ENCODE data around the gene CEND1.

The CEND1 gene

DNA sequence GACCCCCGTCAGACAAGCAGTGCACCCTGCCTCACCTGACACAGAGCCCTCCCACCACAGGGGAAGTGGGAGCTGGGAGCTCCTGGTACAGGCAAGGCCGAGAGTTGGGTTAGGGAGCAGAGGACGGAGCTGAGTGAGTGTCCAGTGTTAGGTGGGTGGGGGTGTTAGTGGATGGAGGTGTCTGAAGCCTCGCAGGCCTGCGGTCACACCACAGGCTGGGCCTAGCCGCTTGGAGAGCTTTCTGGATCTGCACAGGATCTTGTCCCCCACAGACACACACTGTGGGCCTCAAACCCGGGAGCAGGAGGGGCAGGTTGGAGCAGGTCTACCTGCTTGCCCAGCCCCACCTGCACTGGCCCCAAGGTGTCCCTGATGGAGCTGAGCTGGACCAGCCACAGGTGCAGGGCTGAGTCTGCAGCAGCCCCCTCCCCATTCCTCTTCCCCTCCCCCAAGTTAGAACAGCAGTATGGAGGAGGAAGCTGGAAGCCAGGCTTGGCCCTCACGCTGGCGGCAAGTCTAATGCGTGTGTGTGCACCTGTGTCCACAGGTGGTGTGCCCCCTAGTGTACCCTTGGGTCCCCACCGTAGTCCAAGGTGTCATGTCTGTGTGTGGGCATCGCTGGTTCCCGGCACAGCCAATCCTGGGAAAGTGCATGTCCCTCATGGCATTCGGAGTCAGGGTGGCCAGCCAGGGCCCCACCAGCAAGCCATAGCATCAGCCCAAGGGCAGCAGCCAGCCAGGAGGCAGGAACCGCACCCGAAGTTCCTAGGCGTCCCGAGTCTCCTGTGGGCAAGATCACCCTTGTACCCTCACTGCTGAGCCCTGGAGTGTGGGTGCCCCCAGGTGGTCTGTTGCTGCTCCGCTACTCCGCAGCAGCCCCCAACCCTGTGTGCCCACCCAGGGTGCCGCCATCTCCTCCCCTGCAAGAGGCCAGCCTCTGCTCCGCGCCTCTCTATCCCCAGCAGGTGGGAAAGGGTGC lies 10.6 kb downstream of the CEND1 start:
- peaks cover 26 to 79% (median 55%) of the 10 kb centered on the region in 11 experiments for H4K20me1 ChIP-seq
- H3K4me1 ChIP-seq, result peaks cover 59 to 85% (median 78%) of the 10 kb centered on the region in 10 experiments
- peak overlapping the region in 10 of 11 experiments; percentile 88 to 98 (median 96); a peak in 13 of 22 replicates for H3K9ac ChIP-seq
- H3K27me3 ChIP-seq, result no peaks in the 10 kb centered on the region
- peak overlapping the region in 5 of 10 experiments; percentile 67 to 90 (median 89); a peak in 6 of 20 replicates for H3K4me3 ChIP-seq
- H3K4me2 ChIP-seq, result peak overlapping the region; percentile 81 to 100 (median 97)
- H3K27ac ChIP-seq, result peak overlapping the region in 5 of 11 experiments; percentile 1 to 94 (median 93); a peak in 3 of 22 replicates
- peaks cover 15 to 43% (median 27%) of the 10 kb centered on the region in 11 experiments; a peak in 21 of 22 replicates for H3K36me3 ChIP-seq
- no peaks in the 10 kb centered on the region for H3K9me3 ChIP-seq (replicated peaks in 1 of 11)
- TF ChIP-seq Cebpa-rat (IDR thresholded peaks at IDR 0.05), result no peak

DNA sequence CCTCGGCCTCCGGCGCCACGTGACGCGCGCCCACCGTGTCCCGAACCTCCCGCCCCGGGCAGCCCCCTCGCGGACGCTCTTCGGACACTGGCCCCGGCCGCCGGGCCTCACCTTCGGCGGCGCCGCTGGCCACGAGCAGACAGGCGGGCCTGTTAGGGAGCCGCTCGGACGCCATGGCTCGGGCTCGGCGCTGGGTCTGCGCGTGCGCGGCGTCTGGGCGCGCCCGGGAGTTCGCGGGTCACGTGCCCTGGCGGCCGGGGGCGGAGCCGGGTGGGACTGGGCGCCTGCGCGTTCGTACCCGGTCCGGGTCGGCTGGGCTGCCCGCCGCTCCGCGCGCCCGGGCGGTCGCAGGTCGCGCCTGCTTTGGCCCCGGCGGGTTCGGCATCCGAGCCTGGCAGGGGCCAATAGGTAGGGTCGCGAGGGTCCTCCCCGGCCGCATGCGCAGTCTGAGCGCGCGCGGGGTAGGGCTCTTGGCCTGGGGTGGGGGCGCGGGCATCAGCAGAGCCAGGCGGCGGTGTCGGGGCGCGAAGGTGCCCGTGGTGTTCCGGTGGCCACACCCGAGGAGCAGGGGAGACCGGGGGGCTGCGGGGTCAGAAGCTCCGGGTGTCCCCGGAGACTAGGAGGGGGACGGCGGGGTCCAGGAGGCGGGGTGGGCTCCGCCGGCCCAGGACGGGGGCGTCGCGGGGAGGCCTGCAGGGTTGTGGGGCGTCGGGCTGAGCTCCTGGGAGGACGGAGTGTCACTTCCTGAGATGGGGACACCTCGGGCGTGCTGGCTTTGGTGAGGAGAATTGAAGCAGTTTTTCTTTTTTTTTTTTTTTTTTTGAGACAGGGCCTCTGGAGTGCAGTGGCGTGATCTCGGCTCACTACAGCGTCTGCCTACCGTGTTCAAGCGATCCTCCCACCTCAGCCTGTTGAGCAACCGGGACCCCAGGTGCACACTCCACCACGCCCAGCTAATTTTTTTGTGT lies 12.3 kb downstream of the CEND1 start, which contains the start of gene GATD1:
Gene GATD1, minus strand, starts transcription at position 200 of the 968 bp plus-strand sequence. Its CDS starts 25 bp downstream, at position 175.
- H3K4me1 ChIP-seq, result peaks cover 59 to 77% (median 72%) of the 10 kb centered on the region in 10 experiments
- peak within 1 kb of the TSS; percentile 67 to 98 (median 90) for H3K4me3 ChIP-seq
- peaks cover 43 to 85% (median 68%) of the 10 kb centered on the region in 11 experiments for H4K20me1 ChIP-seq
- H3K4me2 ChIP-seq, result peak within 1 kb of the TSS; percentile 93 to 100 (median 97)
- TF ChIP-seq Cebpa-rat (IDR thresholded peaks at IDR 0.05), result no peak
- H3K27me3 ChIP-seq, result no peaks in the 10 kb centered on the region
- peaks cover 29 to 55% (median 41%) of the 10 kb centered on the region in 11 experiments for H3K36me3 ChIP-seq
- peak within 1 kb of the TSS; percentile 54 to 95 (median 93) for H3K27ac ChIP-seq
- no peaks in the 10 kb centered on the region for H3K9me3 ChIP-seq (replicated peaks in 1 of 11)
- H3K9ac ChIP-seq, result peak within 1 kb of the TSS; percentile 88 to 98 (median 96)

DNA sequence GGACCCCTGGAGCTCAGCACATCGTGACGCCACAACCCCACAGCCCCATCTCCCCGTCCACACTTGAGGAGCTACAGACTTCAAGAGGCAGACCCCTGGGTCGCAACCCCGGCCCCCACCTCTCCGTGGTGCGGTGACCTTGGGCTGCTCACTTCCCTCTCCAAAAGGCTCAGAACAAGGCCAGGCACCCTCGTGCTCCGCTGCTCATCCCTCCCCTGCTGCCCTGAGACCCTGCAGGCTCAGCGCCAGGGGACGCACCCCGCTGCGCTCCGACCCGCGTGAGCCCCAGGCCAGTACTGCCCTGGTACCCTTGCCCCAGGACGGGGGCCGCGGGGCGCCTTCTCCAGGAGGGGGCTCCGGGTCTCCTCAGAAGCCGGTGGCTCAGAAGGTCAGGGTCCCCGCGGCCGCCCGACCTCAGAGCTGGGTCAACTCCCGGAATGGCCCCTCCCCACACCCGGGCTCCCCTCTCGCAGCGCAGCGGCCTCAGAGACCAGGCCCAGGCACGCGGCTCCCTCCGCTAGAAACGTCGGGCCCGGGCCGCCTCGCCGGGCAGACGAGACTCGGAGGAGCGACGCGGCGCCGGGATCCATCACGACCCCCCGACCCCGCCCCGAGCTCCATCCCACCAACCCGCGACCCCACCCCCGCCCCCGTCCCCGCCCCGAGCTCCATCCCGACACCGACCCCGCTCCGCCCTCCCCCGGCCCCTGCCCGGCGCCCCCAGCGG lies 13.2 kb downstream of the CEND1 start:
- Histone ChIP-seq H3K36me3 (peaks cover 37 to 62% (median 47%) of the 10 kb centered on the region in 11 experiments), H3K27me3 (no peaks in the 10 kb centered on the region), H4K20me1 (peaks cover 42 to 85% (median 72%) of the 10 kb centered on the region in 11 experiments), H3K9me3 (replicated peaks in 1 of 11) (no peaks in the 10 kb centered on the region), H3K4me1 (peaks cover 55 to 69% (median 64%) of the 10 kb centered on the region in 10 experiments), H3K27ac (peak overlapping the region; percentile 54 to 95 (median 93)), H3K4me3 (peak overlapping the region; percentile 67 to 98 (median 90)), H3K4me2 (peak overlapping the region; percentile 82 to 100 (median 97)), H3K9ac (peak overlapping the region; percentile 88 to 98 (median 96))
- no peak for TF ChIP-seq Cebpa-rat (IDR thresholded peaks at IDR 0.05)

DNA sequence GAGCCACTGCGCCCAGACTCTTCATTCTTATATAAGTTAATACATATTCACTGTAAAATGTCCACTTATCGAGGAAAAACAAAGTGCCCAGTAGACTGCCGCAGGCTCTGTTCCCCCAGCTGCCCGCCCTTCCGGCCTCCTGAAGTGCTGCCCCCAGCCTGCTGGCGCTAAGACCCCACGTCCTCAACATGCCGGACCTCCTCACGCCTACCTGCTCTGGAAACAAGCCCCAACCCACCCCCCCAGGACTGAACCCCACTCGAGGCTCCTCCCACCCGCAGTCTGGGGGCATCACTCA lies 13.7 kb downstream of the CEND1 start:
- TF ChIP-seq Cebpa-rat (IDR thresholded peaks at IDR 0.05), result no peak
- Histone ChIP-seq H3K36me3 (peaks cover 42 to 67% (median 52%) of the 10 kb centered on the region in 11 experiments), H3K27ac (peak overlapping the region; percentile 54 to 95 (median 93); a peak in 21 of 22 replicates), H4K20me1 (peaks cover 45 to 85% (median 77%) of the 10 kb centered on the region in 11 experiments), H3K4me2 (peak overlapping the region; percentile 82 to 100 (median 94)), H3K9ac (peak overlapping the region; percentile 88 to 98 (median 96)), H3K4me3 (peak overlapping the region; percentile 67 to 98 (median 90)), H3K4me1 (peaks cover 53 to 65% (median 61%) of the 10 kb centered on the region in 10 experiments), H3K9me3 (replicated peaks in 1 of 11) (no peaks in the 10 kb centered on the region), H3K27me3 (no peaks in the 10 kb centered on the region)

DNA sequence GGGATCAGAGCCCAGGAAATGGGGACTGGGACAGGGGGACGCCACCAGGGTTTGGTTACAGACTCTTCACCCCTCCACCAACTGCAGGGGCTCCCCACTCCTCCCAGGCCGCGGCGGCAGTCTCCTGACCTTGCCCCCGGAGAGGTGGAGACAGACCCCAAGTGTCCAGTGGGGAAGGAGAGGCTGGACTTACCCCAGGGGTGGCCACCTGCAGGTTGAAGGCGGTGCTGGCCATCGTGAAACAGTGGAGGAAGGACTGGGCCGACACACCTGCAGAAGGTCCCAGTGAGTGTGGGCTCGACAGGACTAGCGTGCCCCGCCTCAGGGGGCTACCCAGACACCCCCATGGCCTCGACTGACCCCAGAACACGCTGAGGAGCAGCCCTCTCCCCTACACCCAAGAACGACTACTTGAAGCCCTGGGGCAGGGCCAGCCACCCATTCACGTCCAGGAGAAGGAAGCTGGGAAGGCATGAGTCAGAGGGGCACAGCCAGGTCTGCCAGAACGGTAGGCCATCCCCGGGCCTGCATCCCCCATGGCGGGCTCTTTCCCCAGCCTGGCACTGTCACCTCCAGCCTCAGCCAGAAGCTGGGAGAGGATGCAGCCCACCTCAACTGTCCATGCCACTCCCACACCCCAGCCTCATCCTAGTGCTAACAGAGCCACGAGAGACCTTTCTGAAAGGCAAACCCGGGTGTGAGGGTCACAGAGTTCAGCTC lies 14.9 kb downstream of the CEND1 start:
- H3K9ac ChIP-seq, result peak overlapping the region; percentile 88 to 98 (median 96); a peak in 21 of 22 replicates
- H3K9me3 ChIP-seq (replicated peaks in 1 of 11), result no peaks in the 10 kb centered on the region
- peaks cover 52 to 72% (median 59%) of the 10 kb centered on the region in 11 experiments for H3K36me3 ChIP-seq
- H3K4me2 ChIP-seq, result peak overlapping the region; percentile 82 to 100 (median 94)
- no peaks in the 10 kb centered on the region for H3K27me3 ChIP-seq
- H3K27ac ChIP-seq, result peak overlapping the region in 6 of 11 experiments; percentile 1 to 93 (median 28); a peak in 7 of 22 replicates
- H4K20me1 ChIP-seq, result peaks cover 57 to 88% (median 82%) of the 10 kb centered on the region in 11 experiments
- TF ChIP-seq Cebpa-rat (IDR thresholded peaks at IDR 0.05), result no peak
- H3K4me3 ChIP-seq, result peak overlapping the region in 8 of 10 experiments; percentile 21 to 98 (median 90); a peak in 10 of 20 replicates
- H3K4me1 ChIP-seq, result peaks cover 45 to 54% (median 50%) of the 10 kb centered on the region in 10 experiments

DNA sequence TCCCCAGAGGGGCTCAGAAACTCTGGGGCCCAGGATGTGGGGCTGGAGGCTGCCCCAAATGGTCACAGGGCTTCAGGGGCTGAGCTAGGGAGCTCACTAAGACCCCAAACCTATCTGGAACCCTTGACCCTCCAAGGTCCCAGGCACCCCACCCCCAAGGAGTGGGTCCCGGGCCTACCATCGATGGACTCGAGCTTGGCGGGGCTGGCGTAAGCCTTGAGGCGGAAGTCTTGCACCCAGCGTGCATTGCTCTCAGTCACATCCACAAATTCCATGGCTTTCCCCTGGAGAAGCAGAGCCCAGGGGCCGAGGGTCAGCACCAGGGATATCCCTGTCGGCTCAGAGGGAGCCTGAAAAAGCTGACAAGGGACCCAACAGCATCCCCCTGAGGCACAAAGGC lies 16.1 kb downstream of the CEND1 start:
- Histone ChIP-seq H3K9me3 (replicated peaks in 1 of 11) (no peaks in the 10 kb centered on the region), H3K4me2 (peak overlapping the region in 5 of 11 experiments; percentile 6 to 91 (median 17); a peak in 5 of 22 replicates), H4K20me1 (peaks cover 57 to 88% (median 79%) of the 10 kb centered on the region in 11 experiments), H3K27ac (peak overlapping the region in 2 of 11 experiments; percentile 11 to 16; a peak in 1 of 22 replicates), H3K36me3 (peaks cover 56 to 71% (median 63%) of the 10 kb centered on the region in 11 experiments), H3K9ac (peak overlapping the region; percentile 33 to 97 (median 57); a peak in 19 of 22 replicates), H3K4me1 (peaks cover 35 to 43% (median 38%) of the 10 kb centered on the region in 10 experiments), H3K27me3 (no peaks in the 10 kb centered on the region), H3K4me3 (no peak overlapping the region)
- TF ChIP-seq Cebpa-rat (IDR thresholded peaks at IDR 0.05), result no peak

DNA sequence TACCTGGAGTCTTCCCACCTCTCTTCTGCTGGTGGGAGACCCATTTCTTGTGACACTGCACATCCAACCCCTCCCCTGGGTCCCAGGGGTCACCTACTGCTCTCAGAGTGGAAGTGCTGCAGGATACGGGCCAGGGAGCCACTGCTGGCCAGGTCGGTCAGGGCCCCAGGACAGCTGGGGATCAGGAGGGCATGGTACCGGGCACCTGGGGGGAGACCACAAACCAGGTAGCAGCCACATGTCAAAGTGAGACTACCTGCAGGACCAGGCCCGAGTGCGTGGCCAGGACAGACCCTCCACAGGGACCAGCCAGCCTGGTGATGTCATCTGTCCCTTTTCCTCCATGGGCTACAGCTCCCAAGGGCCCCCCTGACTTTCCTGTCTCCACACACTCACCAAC lies 16.5 kb downstream of the CEND1 start:
- Histone ChIP-seq H3K9ac (peak overlapping the region; percentile 33 to 97 (median 57); a peak in 19 of 22 replicates), H3K27me3 (no peaks in the 10 kb centered on the region), H3K4me3 (no peak overlapping the region), H3K27ac (peak overlapping the region in 2 of 11 experiments; percentile 11 to 16; a peak in 2 of 22 replicates), H3K36me3 (peaks cover 56 to 71% (median 67%) of the 10 kb centered on the region in 11 experiments), H4K20me1 (peaks cover 57 to 88% (median 77%) of the 10 kb centered on the region in 11 experiments), H3K9me3 (replicated peaks in 1 of 11) (no peaks in the 10 kb centered on the region), H3K4me1 (peaks cover 31 to 39% (median 34%) of the 10 kb centered on the region in 10 experiments), H3K4me2 (peak overlapping the region in 3 of 11 experiments; percentile 9 to 20 (median 17); a peak in 4 of 22 replicates)
- TF ChIP-seq Cebpa-rat (IDR thresholded peaks at IDR 0.05), result no peak
